Measurements from ENCODE around the gene SLC40A1.

The SLC40A1 gene

GRCh38 chr2:189534854-189535832 is 45.4 kb downstream of the SLC40A1 start:
- DNase-seq: no peak

- DNase-seq: no peak
Observed at GRCh38 chr2:189533288-189534035, 47.1 kb downstream of the SLC40A1 start.

- DNase-seq: no peak
Observed at GRCh38 chr2:189530965-189531637, 49.5 kb downstream of the SLC40A1 start.

- DNase-seq: no peak
Observed at GRCh38 chr2:189528617-189529016, 52.0 kb downstream of the SLC40A1 start.

- no peak for DNase-seq
Observed at GRCh38 chr2:189527812-189528592, 52.6 kb downstream of the SLC40A1 start.

- DNase-seq: no peak
Observed at GRCh38 chr2:189527041-189527750, 53.4 kb downstream of the SLC40A1 start.

GRCh38 chr2:189526241-189526640 is 54.3 kb downstream of the SLC40A1 start:
- DNase-seq: no peak

GRCh38 chr2:189524746-189525145 is 55.8 kb downstream of the SLC40A1 start:
- no peak for DNase-seq

GRCh38 chr2:189522435-189523151 is 58.0 kb downstream of the SLC40A1 start:
- DNase-seq: no peak

- DNase-seq: no peak
Observed at GRCh38 chr2:189521699-189522434, 58.7 kb downstream of the SLC40A1 start.

- DNase-seq: no peak
Observed at GRCh38 chr2:189519631-189520387, 60.8 kb downstream of the SLC40A1 start.

- no peak for DNase-seq
Observed at GRCh38 chr2:189517847-189518535, 62.6 kb downstream of the SLC40A1 start.

GRCh38 chr2:189516546-189516945 is 64.0 kb downstream of the SLC40A1 start:
- no peak for DNase-seq

- DNase-seq: no peak
Observed at GRCh38 chr2:189515264-189515663, 65.3 kb downstream of the SLC40A1 start.

- no peak for DNase-seq
Observed at GRCh38 chr2:189514104-189514503, 66.5 kb downstream of the SLC40A1 start.

GRCh38 chr2:189512879-189513278 is 67.7 kb downstream of the SLC40A1 start:
- DNase-seq: no peak

GRCh38 chr2:189511960-189512319 is 68.6 kb downstream of the SLC40A1 start:
- no peak for DNase-seq

- no peak for DNase-seq
Observed at GRCh38 chr2:189511210-189511959, 69.2 kb downstream of the SLC40A1 start.

All from NCI-H69 (cell line).